WTC11 (cell line): Measurements from ENCODE around the gene NES. TPM values are rescaled to one million over a fixed set of nuclear protein-coding genes. Genes with fewer than 3 reads are reported as not detected.

Experiments
- ATAC-seq: fragments of 200-7000 bp; cut with Tn5 transposase; 2 replicates; pipeline ENCODE4 v1.10.0; 2021; ENCODE audit warnings: mild to moderate bottlenecking, moderate library complexity
- CTCF ChIA-PET: fragments of 300-600 bp; sonication (Branson Sonifier 250); formaldehyde crosslinking; loops from one replicate; lab custom pipeline; 2021; ENCODE audit warnings: antibody characterized with exemption; lab: Charles Lee
- POLR2A ChIA-PET: fragments of 350-600 bp; sonication (Branson Sonifier 250); formaldehyde crosslinking; loops from one replicate; lab custom pipeline; 2021; ENCODE audit warnings: antibody characterized with exemption; lab: Charles Lee
- DNase-seq: peaks from one replicate; pipeline ENCODE4 v3.0.0; 2021; ENCODE audit warnings: low spot score
- H3K27ac Mint-ChIP-seq: 2 replicates; pipeline ENCODE4 v1.8.0; 2021; ENCODE audit warnings: mixed read lengths
- H3K27me3 Mint-ChIP-seq: 2 replicates; pipeline ENCODE4 v1.8.0; 2021; ENCODE audit warnings: low read depth, mild to moderate bottlenecking, moderate library complexity, mixed read lengths
- H3K36me3 Mint-ChIP-seq: 2 replicates; pipeline ENCODE4 v1.8.0; 2021; ENCODE audit warnings: mixed read lengths
- H3K4me1 Mint-ChIP-seq: 2 replicates; pipeline ENCODE4 v1.8.0; 2022; ENCODE audit warnings: mixed read lengths
- H3K4me3 Mint-ChIP-seq: 2 replicates; pipeline ENCODE4 v1.8.0; 2021; ENCODE audit warnings: mild to moderate bottlenecking, moderate library complexity, mixed read lengths
- H3K9me3 Mint-ChIP-seq: 2 replicates; pipeline ENCODE4 v1.8.0; 2021; ENCODE audit warnings: mixed read lengths
- ARID4B ChIP-seq: sonication (generic); formaldehyde crosslinking; IDR thresholded peaks from 2 replicates; pipeline ENCODE4 v1.8.0; 2023; ENCODE audit warnings: missing genetic modification reagents, mild to moderate bottlenecking, borderline replicate concordance
- ELF4 ChIP-seq: sonication (generic); formaldehyde crosslinking; IDR thresholded peaks from 2 replicates; pipeline ENCODE4 v1.8.1; 2022; ENCODE audit warnings: low read depth, mild to moderate bottlenecking, moderate library complexity, missing genetic modification reagents
- ERG ChIP-seq: fragments of 250-450 bp; sonication (Bioruptor Pico); IDR thresholded peaks from 2 replicates; pipeline ENCODE4 v1.8.0; 2021; ENCODE audit warnings: mild to moderate bottlenecking
- GRHL2 ChIP-seq: fragments of 250-450 bp; sonication (Bioruptor Pico); IDR thresholded peaks from 2 replicates; pipeline ENCODE4 v1.8.0; 2022; ENCODE audit warnings: mild to moderate bottlenecking, moderate library complexity; ENCODE audit not compliant: insufficient replicate concordance, severe bottlenecking
- GTF2I ChIP-seq: fragments of 250-450 bp; sonication (Bioruptor Pico); conservative IDR thresholded peaks from 2 replicates; pipeline ENCODE4 v1.4.0; 2021; ENCODE audit warnings: mild to moderate bottlenecking
- IRF1 ChIP-seq: sonication (generic); formaldehyde crosslinking; IDR thresholded peaks from 2 replicates; pipeline ENCODE4 v1.8.0; 2023; ENCODE audit warnings: missing genetic modification reagents
- JUN ChIP-seq: sonication (generic); formaldehyde crosslinking; IDR thresholded peaks from 2 replicates; pipeline ENCODE4 v1.8.0; 2023; ENCODE audit warnings: mild to moderate bottlenecking, missing genetic modification reagents
- MYBL2 ChIP-seq: sonication (generic); formaldehyde crosslinking; IDR thresholded peaks from 2 replicates; pipeline ENCODE4 v1.8.1; 2023; ENCODE audit warnings: mild to moderate bottlenecking, moderate library complexity, missing genetic modification reagents
- NFATC4 ChIP-seq: fragments of 250-450 bp; sonication (Bioruptor Pico); IDR thresholded peaks from 2 replicates; pipeline ENCODE4 v1.9.0; 2021; ENCODE audit warnings: mild to moderate bottlenecking
- NR2C2 ChIP-seq: sonication (generic); formaldehyde crosslinking; IDR thresholded peaks from 2 replicates; pipeline ENCODE4 v1.8.0; 2022; ENCODE audit warnings: mild to moderate bottlenecking, missing genetic modification reagents
- PREB ChIP-seq: sonication (generic); formaldehyde crosslinking; IDR thresholded peaks from 2 replicates; pipeline ENCODE4 v1.8.1; 2022; ENCODE audit warnings: mild to moderate bottlenecking, missing genetic modification reagents, moderate library complexity, borderline replicate concordance
- RORB ChIP-seq: fragments of 250-450 bp; sonication (Bioruptor Pico); IDR thresholded peaks from 2 replicates; pipeline ENCODE4 v1.9.0; 2021; ENCODE audit warnings: mild to moderate bottlenecking
- SMAD3 ChIP-seq: sonication (generic); formaldehyde crosslinking; IDR thresholded peaks from 2 replicates; pipeline ENCODE4 v1.8.0; 2022; ENCODE audit warnings: missing genetic modification reagents, mild to moderate bottlenecking, borderline replicate concordance
- SP1 ChIP-seq: sonication (generic); formaldehyde crosslinking; conservative IDR thresholded peaks from 2 replicates; pipeline ENCODE4 v1.8.1; 2022; ENCODE audit warnings: missing genetic modification reagents
- TEAD4 ChIP-seq: sonication (generic); formaldehyde crosslinking; IDR thresholded peaks from 2 replicates; pipeline ENCODE4 v1.8.0; 2022; ENCODE audit warnings: mild to moderate bottlenecking, missing genetic modification reagents
- ZNF121 ChIP-seq: sonication (generic); formaldehyde crosslinking; IDR thresholded peaks from 2 replicates; pipeline ENCODE4 v1.8.0; 2023; ENCODE audit warnings: missing genetic modification reagents
- ZNF232 ChIP-seq: sonication (generic); formaldehyde crosslinking; IDR thresholded peaks from 2 replicates; pipeline ENCODE4 v1.8.0; 2022; ENCODE audit warnings: mild to moderate bottlenecking, missing genetic modification reagents
- ZNF281 ChIP-seq: sonication (generic); formaldehyde crosslinking; IDR thresholded peaks from 2 replicates; pipeline ENCODE4 v1.8.0; 2023; ENCODE audit warnings: mild to moderate bottlenecking, missing genetic modification reagents
- ZNF671 ChIP-seq: fragments of 250-450 bp; sonication (Bioruptor Pico); IDR thresholded peaks from 2 replicates; pipeline ENCODE4 v1.8.0; 2021; ENCODE audit warnings: mild to moderate bottlenecking
- total RNA-seq: library from RNA; stranded (reverse); gene quantifications from 3 replicates; pipeline ENCODE4 v1.2.3, GENCODE V29; 2021

Gene NES
- total RNA-seq, 1 experiment from 2014 or later, result 127 TPM

- TF ChIP-seq NR2C2 (CRISPR knock-in tag), result no peak
- TF ChIP-seq TEAD4, result no peak
These were observed 29.9 kb downstream of the NES start (continued) for GRCh38 chr1:156647351-156647750.

- no peak for DNase-seq
These were observed 30.4 kb downstream of the NES start for GRCh38 chr1:156646738-156647211.

GRCh38 chr1:156645666-156646065, 31.5 kb downstream of the NES start:
- CTCF ChIA-PET, result interaction anchor here (0.9 to 12.1 kb wide), 8 partner anchors 14 to 193 kb away, joined by 3 to 180 read pairs (median 6); partner anchors contain the start of gene HAPLN2
- H3K4me3 Mint-ChIP-seq, result no peak overlapping the region

More at GRCh38 chr1:156646738-156647211, 30.4 kb downstream of the NES start:
- TF ChIP-seq ZNF281, result no peak
- no peak for TF ChIP-seq ZNF121 (CRISPR knock-in tag)
- no peak for TF ChIP-seq SMAD3 (CRISPR knock-in tag)
- no peak for TF ChIP-seq GRHL2 (CRISPR knock-in tag)
- TF ChIP-seq ZNF671 (CRISPR knock-in tag), result no peak
- no peak for TF ChIP-seq NFATC4
- no peaks in the 10 kb centered on the region for H3K36me3 Mint-ChIP-seq
- peaks cover 98% of the 10 kb centered on the region for H3K27me3 Mint-ChIP-seq
- peaks cover 18% of the 10 kb centered on the region for H3K4me1 Mint-ChIP-seq
- CTCF ChIA-PET, result interaction anchor here (1.0 to 12.1 kb wide), 6 partner anchors 13 to 79 kb away, joined by 3 to 180 read pairs (median 6); partner anchors contain the start of gene HAPLN2
- H3K4me3 Mint-ChIP-seq, result peak overlapping the region; percentile 29; the same call in 1 of the 2 replicates
- ATAC-seq, result no peak
- no peak overlapping the region for H3K27ac Mint-ChIP-seq
- no peaks in the 10 kb centered on the region for H3K9me3 Mint-ChIP-seq
- POLR2A ChIA-PET, result no interaction called here

GRCh38 chr1:156645056-156645455, 32.2 kb downstream of the NES start:
- Mint-ChIP-seq H3K4me1 (peaks cover 29% of the 10 kb centered on the region), H3K27me3 (peaks cover 98% of the 10 kb centered on the region), H3K4me3 (no peak overlapping the region), H3K9me3 (no peaks in the 10 kb centered on the region), H3K27ac (no peak overlapping the region), H3K36me3 (no peaks in the 10 kb centered on the region)
- DNase-seq (no peak), ATAC-seq (no peak)
- ChIA-PET POLR2A (no interaction called here), CTCF (interaction anchor here (0.9 to 12.1 kb wide), 10 partner anchors 14 to 194 kb away, joined by 3 to 180 read pairs (median 6); partner anchors contain the start of gene HAPLN2)
- no peak for TF ChIP-seq GTF2I
- TF ChIP-seq ZNF121 (CRISPR knock-in tag), result no peak
- TF ChIP-seq ZNF671 (CRISPR knock-in tag), result no peak
- TF ChIP-seq PREB (CRISPR knock-in tag), result no peak
- no peak for TF ChIP-seq ERG (CRISPR knock-in tag)
- no peak for TF ChIP-seq ELF4
- no peak for TF ChIP-seq JUN
- no peak for TF ChIP-seq SP1 (CRISPR knock-in tag)
- no peak for TF ChIP-seq MYBL2 (CRISPR knock-in tag)
- no peak for TF ChIP-seq RORB (CRISPR knock-in tag)
- no peak for TF ChIP-seq ARID4B

More at GRCh38 chr1:156645666-156646065, 31.5 kb downstream of the NES start:
- ATAC-seq (no peak), DNase-seq (no peak)
- Mint-ChIP-seq H3K4me1 (peaks cover 29% of the 10 kb centered on the region), H3K9me3 (no peaks in the 10 kb centered on the region), H3K36me3 (no peaks in the 10 kb centered on the region), H3K27me3 (peaks cover 98% of the 10 kb centered on the region), H3K27ac (no peak overlapping the region)
- no peak for TF ChIP-seq ZNF232 (CRISPR knock-in tag)
- no peak for TF ChIP-seq IRF1
- POLR2A ChIA-PET, result no interaction called here
